ENCODE data around the gene TMEM120B.
"Not testable (repeated sequence)": the region's sequence is repeated elsewhere in the genome, so short reads cannot be mapped to it uniquely, and the experiment has no call there.

TMEM120B gene

DNA sequence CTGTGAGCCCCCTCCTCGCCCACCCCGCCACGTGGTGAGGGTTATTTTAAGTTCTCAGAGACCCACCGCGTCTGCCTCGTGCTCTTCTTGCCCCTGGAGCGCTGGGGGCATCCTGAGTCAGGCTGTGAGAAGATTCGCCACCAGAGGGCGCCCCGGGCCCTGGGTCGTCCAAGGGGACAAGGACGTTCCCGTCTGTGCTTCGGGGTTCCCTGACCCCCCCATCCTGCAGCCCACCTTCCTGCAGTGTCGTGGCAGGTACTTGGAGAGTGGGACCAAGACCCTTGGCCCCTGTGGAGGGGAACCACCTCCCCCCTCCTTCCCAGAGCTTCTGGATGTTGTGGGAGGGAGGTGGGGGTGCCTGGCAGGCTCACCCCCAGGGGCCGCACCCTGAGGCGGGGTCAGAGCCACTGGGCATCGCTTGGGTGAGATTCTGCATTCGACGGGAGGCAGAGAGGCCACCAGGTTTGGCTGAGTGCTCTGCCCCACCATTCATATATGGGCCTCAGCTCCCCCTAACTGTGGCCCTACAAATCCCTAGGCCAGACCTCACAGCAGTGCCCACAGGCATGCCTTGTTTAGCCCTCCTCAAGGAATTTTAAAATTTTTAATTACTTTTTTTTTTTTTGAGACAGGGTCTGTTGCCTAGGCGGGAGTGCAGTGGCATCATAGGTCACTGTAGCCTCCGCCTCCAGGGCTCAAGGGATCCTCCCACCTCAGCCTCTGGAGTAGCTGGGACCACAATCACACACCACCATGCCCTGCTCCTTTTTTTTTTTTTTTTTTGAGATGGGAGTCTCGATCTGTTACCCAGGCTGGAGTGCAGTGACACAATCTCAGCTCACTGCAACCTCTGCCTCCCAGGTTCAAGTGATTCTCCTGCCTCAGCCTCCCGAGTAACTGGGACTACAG, 63.9 kb downstream of the TMEM120B start:
- DNase-seq = peak; percentile 48

DNA sequence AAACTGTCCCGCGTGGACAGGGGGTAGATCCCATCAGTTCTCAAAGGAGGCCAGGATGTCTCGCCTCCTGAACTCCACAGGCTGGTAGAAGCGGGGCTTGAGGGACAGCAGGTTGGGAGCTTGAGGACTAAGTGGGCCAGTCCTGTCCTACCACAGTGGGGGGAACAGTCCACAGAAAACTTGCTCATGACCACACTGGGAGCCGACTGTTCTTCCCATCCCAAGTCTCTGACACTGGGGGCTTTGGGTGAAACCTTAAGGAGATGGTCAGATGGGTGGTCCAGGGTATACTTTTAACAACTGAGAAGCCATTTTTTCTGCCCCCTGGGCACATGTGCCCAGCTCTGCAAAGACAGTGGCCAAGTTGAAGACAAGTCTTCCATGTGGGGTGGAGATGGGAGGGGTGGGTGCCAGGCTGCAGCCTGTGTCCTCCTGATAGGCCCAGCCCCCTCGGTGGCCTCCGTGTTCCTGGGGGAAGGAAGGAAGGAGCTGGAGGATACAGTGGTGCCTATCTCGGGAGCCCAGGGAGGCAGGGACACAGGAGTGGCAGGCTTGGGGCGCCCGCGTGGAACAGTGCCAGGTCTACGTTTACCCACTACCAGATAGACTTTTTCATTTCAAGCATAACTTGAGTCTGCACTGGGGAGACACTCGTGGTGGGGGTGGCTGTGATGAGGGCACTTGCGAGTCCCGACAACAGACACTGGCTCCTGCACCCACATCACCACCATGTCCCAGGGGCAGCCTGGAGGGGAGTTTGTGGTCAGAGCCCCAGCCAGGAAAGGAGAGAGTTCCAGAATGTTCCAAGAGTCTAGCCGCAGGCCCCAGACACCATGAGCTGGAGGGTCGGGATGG, 66.2 kb downstream of the TMEM120B start:
- no peak for DNase-seq

DNA sequence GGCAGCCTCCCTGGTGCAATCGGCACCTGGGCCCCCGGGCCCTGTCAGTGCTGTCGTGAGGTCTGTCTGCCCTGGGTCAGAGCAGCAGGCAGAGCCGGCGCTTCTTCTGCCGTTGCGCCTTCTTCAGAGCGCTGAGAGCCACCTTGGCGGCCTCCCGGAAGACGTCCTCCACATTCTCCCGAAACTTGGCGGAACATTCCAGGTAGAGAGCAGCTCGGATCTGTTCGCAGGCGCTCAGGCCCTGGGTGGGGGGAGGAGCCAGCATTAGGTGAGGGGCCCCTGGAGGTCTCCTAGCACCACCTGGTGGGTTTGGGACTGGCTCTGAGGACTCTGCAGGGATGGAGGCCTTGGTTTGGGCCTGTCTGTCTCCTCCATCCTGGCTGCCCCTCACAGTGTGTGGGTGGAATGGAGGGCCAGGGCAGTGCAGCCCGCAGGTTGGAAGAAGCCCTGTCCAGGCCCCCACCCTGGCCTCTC, 66.9 kb downstream of the TMEM120B start:
- no peak for DNase-seq

DNA sequence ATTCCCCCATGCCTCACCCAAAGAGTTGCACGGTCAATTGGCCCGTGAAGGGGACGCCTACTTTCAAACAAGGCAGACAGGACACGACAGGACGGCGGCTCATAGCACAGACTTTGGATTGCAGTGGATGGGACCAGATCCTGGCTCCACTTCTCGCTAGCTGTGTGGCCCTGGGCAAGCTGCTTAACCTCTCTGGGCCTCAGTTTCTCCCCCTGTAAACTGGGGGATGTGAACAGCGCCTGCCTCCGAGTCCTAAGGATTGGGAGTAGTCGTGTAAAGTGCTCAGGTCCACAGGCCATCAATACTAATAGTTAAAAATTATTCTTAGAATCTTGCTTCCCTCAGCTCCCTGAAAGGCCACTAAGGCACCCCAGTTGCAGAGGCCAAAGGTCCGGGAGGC, 67.9 kb downstream of the TMEM120B start:
- no peak for DNase-seq

DNA sequence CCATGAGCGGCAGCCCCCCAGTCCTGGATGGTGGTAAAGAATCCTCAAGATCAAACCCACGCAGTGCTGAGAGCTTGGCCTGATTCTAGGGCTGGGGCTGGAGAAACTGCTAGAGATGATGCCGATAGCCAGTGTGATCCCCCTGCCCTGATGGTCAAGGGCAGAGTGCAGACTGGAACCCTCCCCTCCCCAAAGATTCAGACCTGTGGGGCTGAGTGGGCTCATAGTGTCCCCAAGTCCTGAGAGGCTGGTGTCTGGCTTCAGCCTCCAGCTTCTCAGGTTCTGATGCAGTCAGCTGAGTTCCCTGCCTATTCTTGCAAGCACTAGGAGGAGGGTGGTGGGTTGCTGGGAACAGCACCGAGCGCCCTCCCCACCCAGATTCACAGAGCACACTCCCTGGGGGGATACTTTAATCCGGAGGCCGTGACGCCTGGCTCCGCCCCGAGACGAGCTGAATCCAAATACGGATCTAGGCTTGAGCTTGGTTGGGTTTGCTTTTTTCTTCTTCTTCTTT, 69.0 kb downstream of the TMEM120B start:
- no peak for DNase-seq

DNA sequence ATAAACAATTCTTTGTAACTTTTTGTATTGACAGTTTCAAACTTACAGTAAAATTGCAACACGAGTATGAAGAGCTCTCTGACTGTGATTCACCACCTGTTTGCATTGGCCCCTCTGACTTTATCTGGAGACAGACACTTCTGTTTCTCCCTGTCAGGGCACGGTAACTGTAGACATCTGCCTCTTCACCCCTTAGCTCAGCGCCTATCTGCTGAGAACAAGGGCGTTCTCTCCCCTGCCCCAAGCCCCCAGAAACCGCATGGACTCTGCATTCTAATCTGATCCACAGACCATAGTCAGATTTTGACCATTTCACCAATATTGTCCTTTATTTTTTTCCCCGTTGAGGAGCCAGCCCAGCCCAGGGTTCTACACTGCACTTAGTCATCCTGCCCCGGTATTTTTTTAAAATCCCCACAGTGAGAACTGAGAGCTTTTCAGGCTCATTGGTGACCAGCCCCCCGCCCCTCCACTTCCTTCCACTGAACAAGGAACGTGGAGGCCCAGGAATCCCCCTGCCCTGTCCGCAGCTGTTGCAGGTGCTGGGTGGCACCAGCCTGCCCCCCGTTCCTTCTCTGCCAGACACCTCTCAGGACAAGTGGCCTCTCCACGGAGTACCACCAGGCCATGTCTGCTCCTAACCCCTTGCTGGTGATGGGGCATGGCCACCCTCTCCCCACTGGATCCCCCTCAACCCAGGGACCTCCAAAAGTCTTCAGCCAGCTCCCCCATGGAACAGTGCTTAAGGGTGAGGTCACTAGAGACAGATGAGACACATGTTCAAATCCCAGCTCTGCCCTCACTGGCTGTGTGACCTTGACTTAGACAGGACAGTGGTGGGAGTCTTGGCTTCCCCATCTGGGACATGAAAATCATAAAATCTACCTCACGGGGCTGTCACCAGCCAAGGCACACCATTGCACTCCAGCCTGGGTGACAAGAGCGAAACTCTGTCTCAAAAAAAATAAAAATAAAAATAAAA, 69.7 kb downstream of the TMEM120B start:
- no peak for DNase-seq

DNA sequence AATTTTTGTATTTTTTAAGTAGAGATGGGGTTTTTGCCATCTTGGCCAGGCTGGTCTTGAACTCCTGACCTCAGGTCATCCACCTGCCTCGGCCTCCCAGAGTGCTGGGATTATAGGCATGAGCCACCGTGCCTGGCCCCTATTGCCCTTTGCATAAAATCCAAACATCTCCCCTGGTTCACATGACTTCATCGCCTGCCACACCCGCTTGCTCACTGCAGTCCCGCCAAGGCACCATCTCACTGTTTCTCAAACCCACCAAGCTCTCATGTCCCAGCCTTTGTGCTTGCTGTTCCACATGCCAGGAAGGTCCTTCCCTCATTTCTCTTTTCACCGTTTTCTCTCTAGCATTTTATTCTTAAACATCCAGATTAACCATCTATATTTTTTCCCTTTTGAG, 71.2 kb downstream of the TMEM120B start:
- DNase-seq = no peak

DNA sequence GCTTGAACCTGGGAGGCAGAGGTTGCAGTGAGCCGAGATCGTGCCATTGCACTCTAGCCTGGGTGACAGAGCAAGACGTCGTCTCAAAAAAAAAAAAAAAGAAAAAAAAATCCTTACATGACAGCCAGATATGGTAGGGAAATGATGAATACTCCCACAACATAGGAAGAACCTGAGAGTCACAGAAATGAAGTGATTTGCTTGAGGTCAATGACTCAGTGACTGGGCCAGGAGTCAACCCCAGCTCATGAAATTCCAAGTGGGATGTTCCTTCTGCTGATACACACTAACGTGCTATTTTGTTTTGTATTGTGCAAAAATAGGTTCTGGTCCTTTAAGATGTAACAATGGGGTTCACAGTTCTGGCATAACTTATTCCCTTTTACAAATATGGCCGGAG, 71.9 kb downstream of the TMEM120B start:
- peak; percentile 86 for DNase-seq

DNA sequence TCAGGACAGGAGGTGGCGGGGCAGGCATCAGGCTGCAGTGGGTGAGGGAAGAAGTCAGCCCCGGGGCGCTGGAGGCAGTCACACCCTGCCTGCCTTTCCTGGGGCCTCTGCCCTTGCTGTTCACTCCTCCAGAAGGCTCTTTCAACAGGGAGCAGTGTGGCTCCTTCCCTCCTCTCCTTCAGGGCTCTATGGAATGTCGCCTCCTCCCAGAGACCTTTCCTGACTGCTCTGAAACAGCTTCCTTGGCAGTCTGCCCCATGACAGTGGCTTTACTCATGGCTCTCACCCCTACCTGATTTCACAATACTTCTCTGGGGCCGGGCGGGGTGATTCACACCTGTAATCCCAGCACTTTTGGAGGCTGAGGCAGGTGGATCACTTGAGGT, 73.9 kb downstream of the TMEM120B start:
- DNase-seq = peak; percentile 95

DNA sequence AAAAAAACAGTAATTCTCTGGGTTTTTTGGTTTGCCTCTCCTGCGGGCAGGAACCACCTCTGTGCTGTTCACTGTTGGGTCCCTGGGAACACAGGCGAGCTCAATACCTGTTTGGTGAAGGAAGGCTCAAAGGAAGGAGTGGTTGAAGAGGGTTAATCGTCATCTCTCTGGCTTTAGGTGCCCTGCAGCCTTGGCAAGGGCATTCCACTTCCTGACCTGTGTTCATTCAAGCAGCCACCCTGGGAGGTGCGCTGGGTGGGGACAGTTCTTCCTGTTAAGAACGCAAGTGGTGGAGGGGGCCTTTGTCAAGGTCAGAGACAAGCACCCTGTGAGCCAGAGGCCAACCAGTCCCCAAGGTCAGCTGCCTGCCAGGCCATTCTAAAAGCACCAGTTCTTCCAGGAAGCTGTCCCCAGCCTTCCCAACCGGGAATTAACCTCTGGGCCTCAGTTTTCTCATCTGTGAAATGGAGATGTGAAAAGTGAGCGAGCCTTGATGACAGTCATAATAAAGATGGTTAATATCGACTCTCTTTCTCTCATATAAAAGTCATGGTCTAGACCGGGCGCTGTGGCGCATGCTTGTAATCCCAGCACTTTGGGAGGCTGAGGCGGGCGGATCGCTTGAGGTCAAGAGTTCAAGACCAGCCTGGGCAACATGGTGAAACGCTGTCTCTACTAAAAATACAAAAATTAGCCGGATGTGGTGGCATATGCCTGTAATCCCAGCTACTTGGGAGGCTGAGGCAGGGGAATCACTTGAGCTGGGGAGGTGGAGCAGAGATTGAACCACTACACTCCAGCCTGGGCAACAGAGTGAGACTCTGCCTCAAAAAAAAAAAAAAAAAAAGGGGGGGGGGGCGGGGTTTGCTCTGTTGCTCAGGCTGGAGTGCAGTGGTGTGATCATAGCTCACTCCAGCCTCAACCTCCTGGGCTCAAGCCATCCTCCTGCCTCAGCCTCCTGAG, 74.8 kb downstream of the TMEM120B start:
- no peak for DNase-seq

DNA sequence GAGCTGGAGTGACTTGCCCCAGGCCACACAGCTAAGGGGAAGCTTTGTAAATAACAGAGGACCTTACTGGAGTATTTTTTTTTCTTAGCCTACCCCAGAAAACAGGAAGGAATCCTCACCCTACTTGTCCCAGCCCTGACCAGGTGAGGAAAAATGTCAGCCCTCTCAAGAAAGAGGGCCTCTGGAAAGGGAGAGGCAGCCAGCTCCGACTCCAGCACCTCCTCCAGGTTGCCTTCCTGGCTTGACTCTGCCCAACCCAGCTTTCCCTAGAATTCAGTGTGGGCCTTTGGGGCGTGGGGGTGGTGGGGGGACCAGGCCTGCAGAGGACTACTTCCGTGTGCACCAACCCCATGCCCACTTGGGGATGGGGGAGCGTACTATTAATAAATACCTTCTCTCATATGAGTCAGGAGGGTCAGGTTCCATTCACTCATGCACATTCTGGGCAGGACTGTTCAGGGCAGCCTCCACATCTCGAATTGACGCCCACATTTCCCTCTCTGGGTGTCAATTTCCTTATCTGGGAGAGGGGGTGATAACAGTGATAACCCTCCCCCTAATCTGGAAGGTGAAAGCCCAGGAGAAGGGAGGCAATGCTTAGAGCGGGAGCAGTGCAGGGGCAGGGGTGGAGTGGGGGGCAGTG, 75.7 kb downstream of the TMEM120B start:
- no peak for DNase-seq

DNA sequence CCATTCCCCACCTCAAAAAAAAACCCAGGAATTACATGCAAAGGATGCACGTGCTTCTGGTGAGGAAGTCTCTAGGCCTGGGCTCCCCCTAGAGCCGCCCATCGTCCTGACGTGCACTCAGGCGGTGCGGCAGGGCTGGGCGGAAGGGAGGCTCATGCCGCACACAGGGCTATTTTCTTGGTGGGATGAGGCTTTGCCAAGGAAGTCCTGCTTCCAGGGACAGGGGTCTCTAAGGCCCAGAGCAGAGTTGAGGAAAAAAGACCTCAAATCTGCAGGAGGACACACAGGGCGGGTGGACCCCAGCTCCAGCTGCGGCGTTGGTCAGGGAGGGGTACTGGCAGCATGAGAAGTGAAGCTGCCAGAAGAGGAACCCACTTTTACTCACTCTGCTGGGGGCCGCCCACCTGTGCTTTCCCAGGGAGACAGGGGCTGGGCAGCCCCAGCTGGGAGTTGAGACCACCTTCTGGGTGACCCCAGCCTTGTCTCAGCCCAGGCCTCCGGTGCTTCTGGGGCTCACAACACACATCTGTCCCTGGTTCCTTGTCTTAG, 76.8 kb downstream of the TMEM120B start:
- no peak for DNase-seq

DNA sequence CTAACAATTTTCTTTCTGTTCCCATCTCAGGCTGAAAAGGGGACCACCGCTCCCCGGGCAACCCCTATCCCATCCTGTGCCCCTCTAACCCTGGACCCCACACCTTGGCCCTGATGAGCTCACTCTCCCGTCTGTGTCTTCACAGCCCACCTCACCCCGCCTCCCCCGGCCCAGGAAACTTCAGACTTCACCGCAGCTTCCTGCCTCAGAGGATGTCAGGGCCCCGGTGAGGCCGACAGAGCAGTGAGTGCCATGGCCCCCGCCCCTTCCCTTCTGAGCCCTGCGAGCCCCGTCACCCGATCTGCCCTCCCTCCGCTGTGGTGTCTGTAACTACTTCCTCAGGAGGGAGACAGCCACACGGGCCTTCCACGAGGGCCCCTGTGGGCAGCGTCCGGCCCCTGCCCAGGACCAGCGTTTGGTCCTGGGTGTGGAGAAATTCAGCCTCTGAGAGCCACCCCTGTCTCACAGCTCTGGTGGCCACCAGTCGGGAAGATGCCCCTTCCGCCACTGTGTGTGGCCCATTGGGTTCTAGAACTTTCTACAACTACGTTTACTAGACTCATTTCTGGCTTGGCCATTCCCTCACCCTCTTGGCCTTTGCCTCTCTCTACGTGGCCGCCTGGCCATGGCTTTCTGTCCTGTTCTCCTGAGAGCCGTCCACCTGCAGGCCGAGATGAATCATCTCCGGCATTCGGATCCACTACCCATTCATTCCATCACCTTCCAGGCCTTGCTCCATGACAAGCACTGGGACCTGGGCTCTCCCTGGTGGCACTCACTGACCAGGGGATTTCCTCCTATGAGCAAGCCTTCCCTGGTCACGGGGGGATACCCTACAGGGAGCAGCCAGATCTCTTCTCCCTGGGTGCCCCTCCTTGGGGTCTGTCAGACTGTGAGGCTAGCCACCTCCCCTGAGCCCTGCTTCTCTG, 77.5 kb downstream of the TMEM120B start:
- peak; percentile 46 for DNase-seq

DNA sequence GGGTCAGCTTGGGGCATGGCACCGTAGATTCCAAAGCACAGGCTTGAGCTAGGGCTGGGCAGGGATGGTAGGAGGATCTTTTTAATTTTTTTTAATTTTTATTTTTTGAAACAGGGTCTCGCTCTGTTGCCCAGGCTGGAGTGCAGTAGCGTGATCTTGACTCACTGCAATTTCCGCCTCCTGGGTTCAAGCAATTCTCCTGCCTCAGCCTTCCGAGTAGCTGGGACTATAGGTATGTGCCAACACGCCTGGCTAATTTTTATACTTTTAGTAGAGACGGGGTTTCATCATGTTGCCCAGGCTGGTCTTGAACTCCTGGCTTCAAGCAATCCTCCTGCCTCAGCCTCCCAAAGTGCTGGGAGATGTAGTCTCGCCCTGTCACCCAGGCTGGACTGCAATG, 78.2 kb downstream of the TMEM120B start:
- not testable (repeated sequence) for DNase-seq

DNA sequence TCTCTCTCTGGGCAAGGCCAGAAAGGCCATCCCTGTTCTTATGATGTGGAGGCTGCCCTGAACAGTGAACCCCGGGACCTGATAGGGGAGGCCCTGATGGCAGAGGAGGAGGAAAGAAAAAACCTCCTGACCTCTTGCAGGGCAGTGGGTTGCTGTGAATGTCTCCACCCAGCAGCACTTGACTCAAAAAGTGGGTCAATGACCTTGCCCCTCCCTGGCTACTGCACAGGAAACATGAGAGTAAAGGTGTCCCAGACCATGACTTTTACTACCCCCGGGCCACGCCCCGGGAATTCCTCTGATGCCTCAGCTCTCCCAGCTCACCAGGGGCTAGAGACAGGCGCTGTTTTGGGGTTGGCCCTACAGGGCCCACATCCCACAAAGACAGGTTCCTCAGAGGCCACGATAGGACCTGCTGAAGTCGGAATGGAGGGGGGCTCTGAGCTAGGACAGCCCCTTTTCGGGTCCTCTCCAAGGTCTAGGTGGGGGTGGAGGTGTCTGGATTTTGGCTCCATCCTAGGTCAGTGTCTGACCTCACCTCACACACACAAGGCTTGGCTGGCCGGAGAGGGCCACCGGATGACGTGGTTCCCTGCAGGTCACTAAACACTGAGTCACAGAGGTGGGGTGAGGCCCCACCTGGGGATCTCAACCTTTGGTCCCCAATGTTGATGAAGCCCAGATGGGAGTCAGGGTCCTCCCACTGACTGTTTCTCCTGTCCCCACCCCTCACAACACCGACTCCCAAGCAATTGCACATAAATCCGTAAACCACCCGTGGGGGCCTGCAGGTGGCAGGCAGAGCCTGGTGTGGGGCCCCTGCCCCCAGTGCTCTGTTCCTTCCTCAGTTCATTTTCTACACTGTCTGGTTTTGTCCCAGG, 79.4 kb downstream of the TMEM120B start:
- no peak for DNase-seq

DNA sequence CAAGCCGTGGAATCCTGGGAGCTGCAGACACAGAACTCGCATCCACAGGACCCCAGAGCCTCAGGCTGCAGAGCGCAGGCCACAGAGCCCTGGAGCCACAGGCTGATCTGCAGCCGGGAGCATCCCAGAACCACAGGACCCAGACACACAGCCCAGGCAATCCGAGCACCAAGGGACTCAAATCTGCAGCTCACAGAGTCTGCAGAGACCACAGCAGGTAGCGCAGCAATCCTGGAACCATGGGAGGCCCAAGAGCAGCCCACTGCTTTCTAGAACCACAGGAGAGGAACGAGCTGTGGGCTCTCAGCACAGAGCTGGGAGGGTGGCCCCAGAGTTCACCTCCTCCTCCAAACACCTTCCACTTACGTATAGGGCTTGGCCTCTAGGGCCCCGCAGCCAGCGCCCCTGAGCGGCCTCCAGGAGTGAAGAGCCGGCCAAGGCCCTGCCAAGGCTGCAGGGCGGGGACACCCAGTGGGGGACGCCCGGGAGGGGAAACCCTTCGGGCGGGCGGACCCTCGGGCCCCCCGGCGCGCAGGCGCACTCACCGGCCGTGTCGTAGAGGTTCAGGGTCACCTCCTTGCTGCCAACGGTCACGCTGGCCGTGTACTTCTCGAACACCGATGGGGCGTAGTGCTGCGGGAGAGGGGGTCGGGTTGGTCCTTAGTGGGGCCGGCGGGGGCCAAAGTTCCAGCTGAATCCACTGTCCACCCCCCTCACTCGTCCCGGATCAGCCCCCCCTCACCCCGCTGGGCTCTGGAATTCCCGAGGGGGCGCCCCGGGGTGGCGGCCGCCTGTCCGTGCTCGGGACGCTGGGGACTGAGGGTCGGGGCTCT, 80.3 kb downstream of the TMEM120B start:
- no peak for DNase-seq

DNA sequence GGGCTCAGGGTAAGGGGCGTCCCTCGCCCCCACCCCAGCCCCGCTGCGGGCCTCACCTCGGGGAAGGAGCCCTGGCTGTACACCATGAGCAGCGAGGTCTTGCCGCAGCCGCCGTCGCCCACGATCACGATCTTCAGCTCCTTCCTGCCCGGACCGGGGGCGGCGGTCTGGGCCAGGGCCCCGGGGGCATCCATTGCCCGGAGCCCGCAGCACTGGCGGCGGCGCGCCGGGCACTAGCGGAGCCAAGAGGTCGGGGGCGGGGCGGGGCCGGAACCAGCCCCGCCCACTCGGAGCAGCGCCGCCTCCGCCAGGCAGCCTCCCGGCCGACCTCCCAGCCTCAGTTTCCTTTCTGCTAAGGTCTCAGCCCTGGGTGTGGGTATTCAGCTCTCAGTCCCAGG, 80.9 kb downstream of the TMEM120B start, which contains the start of gene RHOF:
RHOF (minus strand) TSS at position 249 of the 398 bp plus-strand sequence; CDS start at position 194, 55 bp downstream.
- no peak for DNase-seq

All from fibroblast of upper back skin (primary cell).